Endometrial microvascular endothelial cells (primary cell): ENCODE results near the gene ALG2. TPM values are rescaled to one million over a fixed set of nuclear protein-coding genes. Genes with fewer than 3 reads are reported as not detected.
"Not testable (repeated sequence)": the region's sequence is repeated elsewhere in the genome, so short reads cannot be mapped to it uniquely, and the experiment has no call there.

Source experiments
- in situ Hi-C: cut with HindIII; loops from 2 replicates; pipeline ENCODE4 v1.10.0; 2017; ENCODE audit warnings: low sequenced_read_pairs, low pct_unique_long_range_greater_than_20kb; ENCODE audit errors: inconsistent ontology term
- total RNA-seq: library from RNA; depleted of rRNA; stranded (reverse); fragments of >200 nt; gene quantifications from one replicate; pipeline ENCODE4 v1.2.3, GENCODE V29; 2015; ENCODE audit errors: inconsistent ontology term

The ALG2 gene
- total RNA-seq, 1 donor from 2014 or later: 50.9 TPM

DNA sequence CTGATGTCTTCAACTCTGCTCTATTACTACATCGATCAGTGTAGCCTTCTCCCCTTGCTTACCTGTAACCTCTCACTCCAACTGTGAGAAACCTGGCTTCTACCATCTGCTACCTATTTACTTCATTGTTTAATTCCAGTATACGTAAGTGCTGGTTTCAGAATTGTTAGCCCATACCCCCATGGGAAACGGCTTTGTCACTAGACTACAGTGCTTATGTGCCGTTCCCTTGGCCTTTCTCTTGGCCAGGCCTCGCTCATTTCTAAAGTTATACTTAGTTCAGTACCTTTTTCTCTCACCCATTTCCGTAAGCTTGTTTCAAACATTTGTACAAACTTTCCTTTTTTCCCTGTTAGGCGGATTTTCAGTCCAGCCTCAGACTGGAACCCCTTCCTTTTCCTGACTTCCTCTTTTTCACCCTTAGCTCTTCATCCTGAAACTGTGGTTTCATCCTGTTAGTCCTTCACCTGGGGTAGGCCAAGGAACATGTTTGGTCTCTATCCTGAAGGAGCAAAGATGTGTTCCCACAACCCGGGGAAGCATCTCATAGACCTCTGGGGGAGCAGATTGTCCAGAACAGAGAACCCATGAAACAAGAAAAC is 21.7 kb downstream of the ALG2 start:
- in situ Hi-C loops: no loop called here

DNA sequence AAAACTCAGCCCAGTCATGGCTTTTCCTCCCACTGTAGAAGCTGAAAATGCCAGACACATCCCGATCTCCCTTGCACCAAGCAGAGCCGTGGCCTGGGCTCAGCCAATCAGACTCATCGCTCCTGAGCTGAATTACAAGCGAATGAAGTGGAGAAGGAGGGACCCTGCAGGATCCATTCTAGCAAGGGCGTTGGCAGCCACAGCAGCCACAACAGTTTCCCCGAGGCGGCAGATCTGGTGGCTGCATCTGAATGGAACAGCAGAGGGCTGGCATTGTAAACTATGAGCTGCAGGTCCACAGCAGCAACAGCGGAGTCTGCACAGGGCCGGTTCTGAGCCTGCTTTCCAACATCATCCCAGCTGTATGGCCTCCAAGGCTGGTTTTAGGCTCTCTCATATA is 23.8 kb downstream of the ALG2 start:
- in situ Hi-C loops: no loop called here

DNA sequence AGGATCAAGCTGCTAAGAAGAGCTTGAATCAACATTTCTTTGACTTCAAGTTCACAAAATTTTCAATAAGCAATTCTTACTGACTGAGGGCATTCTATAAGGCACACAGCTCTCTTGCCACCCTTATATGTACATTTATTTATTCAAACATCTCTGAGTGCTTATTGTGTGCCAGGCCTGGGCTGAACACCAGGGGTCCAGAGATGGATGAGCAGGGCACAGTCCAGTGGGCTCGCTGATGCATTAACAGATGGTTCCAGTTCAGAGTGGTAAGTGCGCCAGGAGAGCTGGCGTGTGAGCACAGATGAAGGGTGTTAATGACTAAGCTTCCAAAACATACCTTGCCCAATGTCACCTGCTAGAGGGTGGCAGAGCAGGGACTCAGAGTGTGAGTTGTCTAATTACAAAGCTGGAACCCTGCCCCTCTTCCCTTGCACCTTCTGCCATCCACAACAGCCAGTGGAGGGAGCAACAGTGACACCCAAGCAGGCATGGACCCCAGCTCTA is 24.6 kb downstream of the ALG2 start:
- in situ Hi-C loops: no loop called here

DNA sequence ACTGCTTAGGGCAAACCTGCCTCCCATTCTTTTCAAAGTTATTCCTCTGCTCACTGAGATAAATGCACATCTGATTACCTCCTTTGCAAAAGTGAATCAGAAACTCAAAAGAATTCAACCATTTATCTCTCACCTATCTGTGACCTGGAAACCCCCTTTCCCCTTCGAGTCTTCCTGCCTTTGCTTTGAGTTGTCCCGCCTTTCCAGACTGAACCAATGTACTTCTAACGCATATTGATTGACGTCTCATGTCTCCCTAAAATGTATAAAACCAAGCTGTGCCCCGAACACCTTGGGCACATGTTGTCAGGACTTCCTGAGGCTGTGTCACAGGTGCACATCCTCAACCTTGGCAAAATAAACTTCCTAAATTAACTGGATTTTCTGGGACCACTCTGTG is 25.3 kb downstream of the ALG2 start:
- in situ Hi-C loops: not testable (repeated sequence)

DNA sequence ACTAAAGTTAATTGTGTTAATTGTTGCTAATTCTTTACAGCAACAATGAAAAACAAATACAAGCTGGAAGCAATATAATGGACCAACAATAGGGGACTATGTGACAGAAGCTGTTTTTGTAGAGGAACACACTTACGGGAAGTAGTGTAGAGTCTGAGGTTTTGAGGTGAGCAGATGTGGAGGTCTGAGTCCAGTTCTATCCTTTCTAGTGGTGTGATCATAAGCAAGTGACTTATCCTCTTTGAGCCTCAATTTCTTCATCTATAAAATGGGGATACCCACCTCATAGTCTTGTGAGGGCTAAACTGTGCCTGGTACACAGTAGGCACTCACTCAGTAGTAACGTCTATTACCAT is 28.3 kb downstream of the ALG2 start:
- in situ Hi-C loops: no loop called here

DNA sequence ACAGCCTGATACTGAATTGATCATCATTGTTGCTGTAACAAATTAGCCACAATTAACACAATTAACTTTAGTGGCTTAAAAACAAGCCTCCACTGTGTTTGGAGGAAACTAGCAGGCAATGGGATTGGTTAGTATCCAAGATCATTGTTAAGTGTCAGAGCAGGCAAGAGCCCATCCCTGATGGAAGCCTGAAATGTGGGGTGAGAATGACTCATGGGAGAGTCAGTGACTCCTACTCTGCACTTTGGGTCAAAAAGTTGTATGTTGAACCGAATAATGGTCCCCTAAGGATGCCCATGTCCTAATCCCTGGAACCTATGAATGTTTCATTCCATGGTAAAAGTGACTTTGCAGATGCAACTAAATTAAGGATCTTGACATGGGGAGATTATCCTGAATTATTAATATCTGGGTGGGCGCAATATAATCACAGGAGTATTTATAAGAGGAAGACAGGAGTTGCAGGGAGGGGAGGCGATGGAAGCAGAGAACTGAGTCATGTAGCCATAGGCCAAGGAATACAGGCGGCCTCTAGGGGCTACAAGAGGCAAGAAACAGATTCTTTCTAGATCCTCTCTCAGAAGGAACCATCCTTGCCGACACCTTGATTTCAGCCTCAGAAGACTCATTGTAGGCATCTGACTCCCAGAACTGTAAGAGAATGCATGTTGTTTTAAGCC is 28.8 kb downstream of the ALG2 start:
- in situ Hi-C loops: no loop called here

DNA sequence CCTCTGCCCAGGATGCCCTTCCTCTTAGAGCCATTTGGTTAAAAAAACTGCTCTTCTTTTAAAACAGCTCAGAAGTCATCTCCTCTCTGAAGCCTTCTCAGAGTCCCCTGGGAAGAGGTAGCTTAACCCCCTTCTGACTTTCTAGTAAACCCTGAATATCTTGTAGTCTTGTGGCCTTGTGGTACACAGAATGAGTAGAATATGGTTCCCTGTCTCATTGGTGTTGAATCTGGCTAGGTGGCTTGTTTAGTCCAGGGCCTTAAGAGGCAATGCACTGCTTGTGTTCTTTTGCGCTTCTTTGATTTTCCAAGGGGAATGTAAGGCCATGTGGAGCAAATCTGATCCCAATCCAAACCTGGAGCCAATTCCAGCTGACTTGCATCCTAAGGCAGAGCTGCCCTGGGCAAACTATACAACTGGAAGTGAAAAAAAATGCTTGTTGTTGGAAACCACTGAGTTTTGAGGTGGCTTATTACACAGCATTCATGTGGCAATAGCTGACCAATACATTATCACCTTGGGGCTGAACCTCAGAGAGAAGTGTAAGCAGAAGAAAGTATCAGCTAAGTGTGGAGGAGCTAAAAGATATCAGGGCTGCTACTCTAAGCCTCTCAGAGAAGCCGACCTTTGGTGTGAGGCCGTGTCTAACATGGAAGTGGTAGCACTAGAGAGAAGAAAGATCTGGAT is 31.0 kb downstream of the ALG2 start:
- in situ Hi-C loops: no loop called here

DNA sequence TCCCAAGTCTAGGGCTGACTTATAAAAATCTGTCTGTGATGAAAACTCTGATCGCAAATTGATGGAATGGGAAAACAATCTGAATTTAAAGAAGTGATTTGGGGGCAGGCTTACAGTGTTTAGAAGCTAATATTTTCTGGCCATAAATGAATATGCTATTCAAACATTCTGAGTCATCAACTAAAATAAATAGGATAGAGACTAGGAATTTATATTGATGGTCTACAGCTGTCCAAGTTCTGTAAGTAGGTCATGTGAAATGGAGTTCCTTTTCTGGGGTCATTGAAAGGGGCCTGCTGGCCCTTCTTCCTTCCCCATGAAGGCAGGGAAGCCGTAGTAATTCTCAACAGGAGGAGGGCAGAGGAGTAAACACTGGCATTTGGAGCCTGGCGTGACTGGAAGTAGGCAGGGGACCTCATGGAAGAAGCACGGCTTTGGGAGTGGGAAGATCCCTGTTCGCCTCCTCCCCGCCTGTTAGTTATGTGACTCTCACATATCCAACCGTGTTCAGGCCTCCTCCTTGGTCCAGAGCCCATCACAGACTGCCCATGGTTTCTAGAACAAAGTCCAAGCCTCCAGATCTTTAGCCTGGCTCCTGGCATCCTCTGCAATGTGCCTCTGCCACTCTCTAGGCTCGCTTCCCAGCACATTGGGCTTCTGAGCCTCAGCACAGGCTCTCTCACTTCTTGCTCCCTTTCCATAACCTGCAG is 31.7 kb downstream of the ALG2 start:
- in situ Hi-C loops: no loop called here

DNA sequence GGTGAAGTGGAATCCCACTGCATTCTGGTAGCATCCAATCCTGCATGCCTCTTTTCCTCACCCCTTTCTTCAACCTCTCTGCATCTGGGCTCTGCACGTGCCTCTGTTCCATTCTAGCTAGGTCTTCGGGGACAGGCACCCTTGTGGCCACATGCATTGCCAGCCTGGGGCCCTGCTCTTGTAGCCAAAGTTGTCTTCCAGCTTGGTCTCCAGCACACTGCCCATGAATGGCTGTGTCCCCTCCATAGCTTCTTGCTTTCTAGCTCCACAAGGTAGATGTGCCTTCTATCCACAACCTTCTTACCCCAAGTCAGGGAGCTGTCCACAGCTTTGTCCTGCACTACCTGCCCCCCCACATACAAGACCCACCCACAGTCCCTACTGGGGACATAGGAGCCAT is 32.6 kb downstream of the ALG2 start:
- in situ Hi-C loops: no loop called here

DNA sequence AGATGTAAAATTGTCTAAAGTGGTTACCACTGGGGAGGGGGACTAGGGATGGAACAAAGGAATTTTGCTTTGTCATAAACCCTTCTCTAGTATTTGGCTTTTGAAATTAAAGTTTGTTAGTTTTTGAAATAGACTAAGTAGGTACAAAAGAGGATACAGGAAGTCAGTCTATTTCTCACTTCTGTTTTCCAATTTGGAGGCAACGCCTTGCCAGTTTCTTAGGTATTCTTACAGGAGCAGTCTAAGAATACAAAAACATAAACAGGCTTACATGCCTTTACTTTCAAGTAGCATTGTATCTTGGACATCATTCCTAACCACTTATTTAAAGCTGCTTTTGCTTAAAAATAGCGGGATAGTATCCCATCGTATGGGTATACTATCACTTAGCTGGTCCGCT is 34.4 kb downstream of the ALG2 start:
- in situ Hi-C loops: no loop called here

DNA sequence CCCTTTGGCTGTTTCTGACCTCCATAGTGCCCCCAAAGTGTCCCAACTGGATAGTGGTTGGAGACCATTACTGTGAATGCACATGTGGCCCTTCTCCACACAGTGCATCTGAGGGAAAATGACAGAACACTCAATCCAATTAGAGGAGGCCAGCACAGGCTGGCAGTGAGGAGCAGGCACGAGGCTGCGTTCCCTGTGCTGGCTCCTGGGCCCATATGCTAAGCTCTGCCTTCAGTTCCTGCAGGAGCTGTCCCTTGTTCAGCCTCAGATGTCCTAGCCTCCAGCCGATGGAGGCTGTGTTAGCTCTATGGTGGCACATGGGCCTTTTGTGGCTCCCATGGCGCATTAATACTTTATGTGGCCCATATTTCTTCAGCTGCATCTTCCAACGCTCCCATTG is 35.8 kb downstream of the ALG2 start:
- in situ Hi-C loops: no loop called here

DNA sequence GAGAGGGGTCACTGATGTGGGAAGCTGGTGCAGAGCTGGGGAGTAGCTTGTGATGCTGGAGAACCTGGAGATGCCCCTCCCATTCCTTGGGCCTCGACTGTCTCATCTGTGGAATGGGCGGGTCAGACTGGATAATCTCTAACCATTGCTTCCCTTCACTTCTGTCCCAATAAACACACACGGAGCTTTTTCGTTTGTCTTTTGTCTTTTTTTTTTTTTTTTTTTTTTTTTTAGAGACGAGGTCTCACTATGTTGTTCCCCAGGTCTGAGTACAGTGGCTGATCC is 36.5 kb downstream of the ALG2 start:
- in situ Hi-C loops: no loop called here

DNA sequence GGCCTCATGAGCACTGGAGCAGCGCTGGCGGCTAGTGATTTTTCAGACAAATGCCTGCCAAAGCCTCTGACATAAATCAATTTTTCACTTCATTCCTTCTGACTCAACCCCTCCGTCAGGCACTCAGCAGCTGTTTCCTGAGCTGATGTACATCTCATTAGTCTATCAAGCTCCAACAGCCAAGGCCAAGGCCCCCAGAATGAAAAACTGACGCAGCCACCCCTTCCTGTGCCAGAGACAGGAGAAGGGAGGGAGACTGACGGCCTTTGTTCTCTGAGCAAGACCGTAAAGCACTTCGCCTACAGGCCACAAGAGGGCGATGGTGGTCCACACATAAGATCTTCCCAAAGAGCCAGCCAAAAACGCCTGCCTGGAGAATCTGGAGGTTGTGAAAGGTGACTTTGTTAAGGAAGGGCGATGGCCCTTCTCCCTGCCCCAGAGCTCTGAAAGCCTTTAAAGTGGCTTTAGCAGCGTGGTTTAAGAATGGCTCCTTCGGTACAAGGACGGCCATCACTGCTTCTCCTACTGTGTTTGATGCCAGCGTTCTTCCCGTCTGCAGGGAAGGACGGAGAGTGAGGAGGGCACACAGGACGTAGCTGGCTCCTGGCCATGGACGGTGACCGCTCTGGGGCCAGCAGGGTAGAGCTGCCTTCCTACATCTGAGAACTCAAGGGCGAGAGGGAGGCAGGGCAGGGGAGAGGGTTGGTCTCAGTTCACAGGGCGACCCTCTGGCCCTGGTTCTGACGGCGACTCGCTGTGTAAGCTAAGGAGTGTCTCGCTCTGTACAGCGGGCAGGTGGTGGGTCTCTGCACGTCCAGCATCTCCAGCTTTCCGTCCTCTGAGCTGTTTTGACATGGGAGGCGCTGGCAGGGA is 37.0 kb downstream of the ALG2 start:
- in situ Hi-C loops: no loop called here

DNA sequence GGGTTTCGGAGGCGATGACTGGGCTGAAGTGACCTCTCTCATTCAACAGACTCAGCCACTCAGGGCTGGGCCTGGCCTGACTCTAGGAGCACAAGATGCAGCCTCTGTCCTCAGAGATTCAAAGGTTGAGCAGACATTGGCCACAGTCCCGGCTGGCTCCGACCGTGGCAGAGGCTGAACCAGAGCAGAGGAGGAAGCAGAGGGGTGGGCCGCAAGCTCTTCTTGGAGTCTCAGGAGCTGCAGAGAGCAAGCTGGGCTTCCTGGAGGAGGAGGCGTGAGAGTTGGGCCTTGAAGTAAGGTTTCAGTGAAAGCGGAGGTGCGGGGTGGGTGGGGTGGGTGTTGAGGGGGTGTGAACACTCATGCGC is 37.6 kb downstream of the ALG2 start:
- in situ Hi-C loops: no loop called here

DNA sequence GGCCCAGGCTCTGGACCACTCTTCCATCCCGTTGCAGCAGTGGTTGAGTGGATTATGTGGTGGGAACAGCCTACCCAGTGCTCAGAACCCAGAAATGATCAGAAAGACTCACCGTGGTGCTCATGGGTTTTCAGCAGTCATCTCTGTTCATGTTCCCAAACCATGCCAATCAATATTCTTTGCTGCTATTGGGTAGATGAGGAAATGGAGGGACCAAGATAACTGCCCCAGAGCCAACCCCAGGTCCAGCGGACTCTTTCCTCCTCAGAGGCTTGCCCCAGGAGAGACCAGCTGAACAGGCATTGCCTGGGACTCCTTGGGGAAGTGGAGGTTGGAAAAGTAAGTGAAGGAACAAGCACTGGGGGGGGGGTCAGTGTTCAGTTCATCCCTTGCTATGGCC is 38.1 kb downstream of the ALG2 start:
- in situ Hi-C loops: no loop called here

DNA sequence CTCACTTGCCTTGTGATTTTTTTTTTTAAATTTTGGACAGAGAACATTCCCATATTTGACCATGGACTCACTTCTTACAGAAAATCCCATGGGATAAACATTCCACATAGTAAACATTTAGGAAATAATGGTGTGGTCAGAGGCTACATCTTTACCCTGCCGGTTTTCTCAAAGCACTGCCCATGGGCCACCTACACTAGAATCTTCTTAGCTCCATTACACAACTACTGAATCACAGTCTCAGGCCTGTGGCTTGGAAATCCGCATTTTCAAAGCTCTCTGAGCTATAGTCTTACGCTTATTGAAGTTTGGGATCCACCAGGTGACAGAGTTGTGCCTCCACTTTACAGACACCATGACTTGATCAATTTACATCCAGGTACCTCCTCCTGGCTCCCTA is 39.4 kb downstream of the ALG2 start:
- in situ Hi-C loops: no loop called here

DNA sequence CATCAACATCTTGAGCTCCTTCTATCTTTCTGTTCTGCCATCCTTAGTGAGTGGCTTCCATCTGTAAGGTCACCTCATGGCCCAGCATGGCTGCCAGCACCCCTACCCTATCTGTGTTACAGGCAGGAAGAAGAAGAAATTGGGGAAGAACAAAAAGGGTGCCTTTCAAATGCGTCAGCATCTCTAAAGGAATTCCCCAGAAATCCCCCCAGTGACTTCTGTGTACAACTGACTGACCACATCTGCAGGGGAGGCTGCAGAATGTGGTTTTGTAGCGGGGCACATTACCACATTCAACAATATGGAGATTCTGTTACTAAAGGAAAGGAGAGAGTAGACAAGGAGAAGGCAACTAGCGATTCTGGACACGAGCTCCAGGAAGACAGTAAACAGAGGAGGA is 40.1 kb downstream of the ALG2 start:
- in situ Hi-C loops: no loop called here

DNA sequence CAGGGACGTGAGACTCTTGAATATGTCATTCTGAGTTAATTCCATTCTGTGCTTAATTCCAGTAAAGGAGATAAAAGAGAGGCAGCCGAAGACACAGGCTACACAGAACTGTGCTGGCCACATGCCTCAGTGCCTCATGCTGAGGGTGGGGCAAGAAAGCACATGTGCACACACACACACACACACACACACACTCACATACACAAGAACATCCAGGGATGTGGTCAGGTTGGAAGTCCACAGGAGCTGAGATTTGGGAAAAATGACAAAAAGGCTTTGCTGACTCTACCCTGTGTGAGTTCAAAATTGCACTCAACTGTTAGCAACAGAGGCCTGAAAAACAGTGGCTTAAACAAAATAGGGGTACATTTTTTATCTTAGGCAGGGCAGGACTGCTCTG is 40.5 kb downstream of the ALG2 start:
- in situ Hi-C loops: no loop called here

DNA sequence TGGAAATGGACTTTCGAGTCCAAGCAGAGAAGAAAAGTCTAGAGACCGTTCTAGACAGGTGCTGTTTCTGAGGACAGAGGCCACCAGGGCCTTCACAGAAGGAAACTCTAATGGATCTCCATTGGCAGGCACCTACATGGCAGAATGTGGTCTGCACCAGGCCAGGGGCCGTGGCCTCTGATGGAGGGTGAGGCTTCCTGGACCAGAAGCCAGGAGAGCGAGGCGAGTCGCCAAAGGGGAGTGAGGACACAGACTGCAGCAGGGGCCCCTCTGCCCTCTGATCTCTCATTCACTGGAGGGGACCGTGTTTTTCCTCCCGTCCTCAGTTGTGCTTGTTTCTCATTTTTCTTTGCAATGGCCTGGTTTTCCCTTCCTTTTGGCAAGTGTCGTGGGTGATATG is 41.1 kb downstream of the ALG2 start:
- in situ Hi-C loops: no loop called here
